H1 (cell line): Measurements from ENCODE around the gene RHO. TPM values are rescaled to one million over a fixed set of nuclear protein-coding genes. Genes with fewer than 3 reads are reported as not detected.

Experiments
- CTCF ChIA-PET: fragments of 300-600 bp; sonication (Branson Sonifier 250); formaldehyde crosslinking; loops from one replicate; lab custom pipeline; 2021; ENCODE audit not compliant: partially characterized antibody; lab: Charles Lee
- POLR2A ChIA-PET: fragments of 300-600 bp; sonication (Branson Sonifier 250); formaldehyde crosslinking; loops from one replicate; lab custom pipeline; 2021; ENCODE audit warnings: inconsistent platforms; ENCODE audit not compliant: partially characterized antibody; lab: Charles Lee
- DNase-seq, 2 experiments: peaks; one replicate each; pipeline versions ENCODE4 v3.0.0 to v3.0.0-alpha.2; 2010 to 2022; ENCODE audit warnings: low spot score in 2 of 2, low read depth in 1 of 2, mixed read lengths in 1 of 2
- FAIRE-seq: peaks from 2 replicates; lab custom pipeline; 2011; peaks lifted over from hg19 to GRCh38; lab: Jason Lieb, UNC
- H2AFZ ChIP-seq: 2 replicates; pipeline ENCODE4 v1.8.1; 2012; ENCODE audit warnings: low read length, inconsistent platforms
- H2AK5ac ChIP-seq: 2 replicates; pipeline ENCODE4 v1.6.1; 2013; ENCODE audit warnings: low read depth, low read length
- H2BK120ac ChIP-seq: replicated peaks from 2 replicates; pipeline ENCODE3; 2013; ENCODE audit warnings: low read depth, low read length, inconsistent platforms
- H2BK12ac ChIP-seq: 2 replicates; pipeline ENCODE4 v1.6.1; 2013; ENCODE audit warnings: low read depth, low read length
- H2BK15ac ChIP-seq: 2 replicates; pipeline ENCODE4 v1.6.1; 2013; ENCODE audit warnings: low read length
- H2BK20ac ChIP-seq: 2 replicates; pipeline ENCODE4 v1.6.1; 2013; ENCODE audit warnings: low read length
- H2BK5ac ChIP-seq: 2 replicates; pipeline ENCODE4 v1.6.1; 2013; ENCODE audit warnings: low read depth, low read length
- H3K14ac ChIP-seq: 2 replicates; pipeline ENCODE4 v1.6.1; 2013; ENCODE audit warnings: inconsistent platforms; ENCODE audit not compliant: insufficient read length
- H3K18ac ChIP-seq: 2 replicates; pipeline ENCODE4 v1.6.1; 2013; ENCODE audit warnings: low read length; ENCODE audit errors: extremely low read depth
- H3K23ac ChIP-seq: 2 replicates; pipeline ENCODE4 v1.6.1; 2013; ENCODE audit warnings: inconsistent platforms; ENCODE audit not compliant: insufficient read length
- H3K23me2 ChIP-seq: 2 replicates; pipeline ENCODE4 v1.6.1; 2013; ENCODE audit warnings: low read depth, low read length
- H3K27ac ChIP-seq: 2 replicates; pipeline ENCODE4 v1.6.1; 2011; ENCODE audit warnings: low read depth, low read length, inconsistent platforms
- H3K27me3 ChIP-seq, 4 experiments: replicated peaks in 1 of 4; 1 replicate in 1 of 4; 2 replicates in 3 of 4; pipeline versions ENCODE4 v1.6.1 to v1.8.1; 2011 to 2013; ENCODE audit warnings: low read length in 3 of 4, mild to moderate bottlenecking in 3 of 4, inconsistent platforms in 2 of 4, mixed read lengths in 2 of 4, moderate library complexity in 1 of 4; ENCODE audit not compliant: control insufficient read depth in 3 of 4, insufficient read depth in 3 of 4; ENCODE audit errors: extremely low read depth in 1 of 4
- H3K36me3 ChIP-seq, 4 experiments: 2 replicates each; pipeline versions ENCODE4 v1.6.1 to v1.8.1; 2011 to 2013; ENCODE audit warnings: mild to moderate bottlenecking in 4 of 4, low read length in 3 of 4, moderate library complexity in 2 of 4, control low read depth in 1 of 4, inconsistent platforms in 1 of 4; ENCODE audit not compliant: insufficient read depth in 4 of 4, control insufficient read depth in 2 of 4
- H3K4ac ChIP-seq: replicated peaks from 2 replicates; pipeline ENCODE3; 2013; ENCODE audit warnings: low read length, low read depth, mixed read lengths, inconsistent platforms; ENCODE audit not compliant: insufficient read length
- H3K4me1 ChIP-seq, 4 experiments: replicated peaks in 1 of 4; 1 replicate in 1 of 4; 2 replicates in 3 of 4; pipeline versions ENCODE4 v1.6.1 to v1.8.1; 2011 to 2013; ENCODE audit warnings: low read length in 3 of 4, inconsistent platforms in 2 of 4, mixed read lengths in 1 of 4; ENCODE audit not compliant: insufficient read depth in 4 of 4, control insufficient read depth in 3 of 4
- H3K4me2 ChIP-seq, 2 experiments: 2 replicates each; pipeline versions ENCODE4 v1.6.1 to v1.8.1; 2011 to 2013; ENCODE audit warnings: low read depth in 2 of 2, low read length in 2 of 2, control low read depth in 1 of 2, inconsistent platforms in 1 of 2, mild to moderate bottlenecking in 1 of 2; ENCODE audit not compliant: insufficient read depth in 1 of 2
- H3K4me3 ChIP-seq, 4 experiments: fragments of 200-600, 300-600 bp in 1 of 4; sonication (generic), shearing (Covaris generic), sonication (Bioruptor Twin) in 1 of 4; 2 replicates each; pipeline versions ENCODE4 v1.5.1 to v1.8.1; 2011 to 2016; ENCODE audit warnings: low read length in 4 of 4, low read depth in 3 of 4, control low read depth in 2 of 4, inconsistent platforms in 2 of 4, mild to moderate bottlenecking in 2 of 4, mixed read lengths in 1 of 4, moderate library complexity in 1 of 4; ENCODE audit not compliant: insufficient read depth in 2 of 4; ENCODE audit errors: extremely low read depth in 1 of 4
- H3K56ac ChIP-seq: replicated peaks from 2 replicates; pipeline ENCODE3; 2013; ENCODE audit warnings: low read depth, mild to moderate bottlenecking, mixed read lengths, low read length, inconsistent platforms; ENCODE audit not compliant: insufficient read length
- H3K79me1 ChIP-seq: 2 replicates; pipeline ENCODE4 v1.6.1; 2013; ENCODE audit warnings: low read depth, low read length, control low read depth
- H3K79me2 ChIP-seq, 2 experiments: 2 replicates each; pipeline versions ENCODE4 v1.6.1 to v1.8.1; 2012 to 2013; ENCODE audit warnings: low read length in 2 of 2, mild to moderate bottlenecking in 2 of 2, inconsistent platforms in 1 of 2; ENCODE audit not compliant: insufficient read depth in 2 of 2, control insufficient read depth in 1 of 2
- H3K9ac ChIP-seq, 4 experiments: replicated peaks in 1 of 4; 1 replicate in 1 of 4; 2 replicates in 3 of 4; pipeline versions ENCODE4 v1.6.1 to v1.8.1; 2011 to 2013; ENCODE audit warnings: low read depth in 3 of 4, low read length in 3 of 4, control low read depth in 2 of 4, mild to moderate bottlenecking in 2 of 4, moderate library complexity in 2 of 4, inconsistent platforms in 1 of 4; ENCODE audit errors: extremely low read depth in 1 of 4
- H3K9me3 ChIP-seq, 2 experiments: 2 replicates each; pipeline versions ENCODE4 v1.6.1 to v1.8.1; 2012 to 2013; ENCODE audit warnings: mild to moderate bottlenecking in 2 of 2, moderate library complexity in 2 of 2, control low read depth in 1 of 2, inconsistent platforms in 1 of 2, low read depth in 1 of 2, low read length in 1 of 2, mixed read lengths in 1 of 2; ENCODE audit not compliant: insufficient read depth in 2 of 2
- H4K20me1 ChIP-seq, 2 experiments: replicated peaks in 1 of 2; 2 replicates each; pipeline versions ENCODE3 to v1.8.1; 2011 to 2013; ENCODE audit warnings: inconsistent platforms in 2 of 2, low read length in 2 of 2, mild to moderate bottlenecking in 1 of 2; ENCODE audit not compliant: insufficient read depth in 2 of 2, control insufficient read depth in 1 of 2
- H4K5ac ChIP-seq: 2 replicates; pipeline ENCODE4 v1.6.1; 2013; ENCODE audit warnings: low read length, low read depth, mixed read lengths, inconsistent platforms; ENCODE audit not compliant: insufficient read length
- H4K8ac ChIP-seq: 2 replicates; pipeline ENCODE4 v1.8.0; 2013; ENCODE audit warnings: mild to moderate bottlenecking, moderate library complexity, low read length, inconsistent platforms; ENCODE audit not compliant: insufficient read depth; ENCODE audit errors: extremely low read depth
- H4K91ac ChIP-seq: replicated peaks from 2 replicates; pipeline ENCODE3; 2013; ENCODE audit warnings: low read length, mixed read lengths, inconsistent platforms; ENCODE audit not compliant: insufficient read length
- BCL11A ChIP-seq, 2 experiments: IDR thresholded peaks; one replicate each; pipeline ENCODE4 v1.6.1; 2011; ENCODE audit warnings: low read depth in 2 of 2, low read length in 2 of 2, mild to moderate bottlenecking in 2 of 2
- CBX5 ChIP-seq: fragments of 300-800, 300-1000 bp; sonication (generic); IDR thresholded peaks from 2 replicates; pipeline ENCODE4 v1.7.1; 2016; ENCODE audit warnings: antibody characterized with exemption, low read length, low read depth
- CREB1 ChIP-seq: IDR thresholded peaks from 2 replicates; pipeline ENCODE4 v1.6.1; 2012; ENCODE audit warnings: inconsistent platforms
- EGR1 ChIP-seq: IDR thresholded peaks from 2 replicates; pipeline ENCODE4 v1.6.1; 2011; ENCODE audit warnings: low read depth, low read length, borderline replicate concordance
- EP300 ChIP-seq, 2 experiments: IDR thresholded peaks; 1 replicate in 1 of 2; 2 replicates in 1 of 2; pipeline ENCODE4 v1.6.1; 2011 to 2012; ENCODE audit warnings: low read depth in 2 of 2, low read length in 2 of 2, mild to moderate bottlenecking in 2 of 2, borderline replicate concordance in 1 of 2, inconsistent platforms in 1 of 2, moderate library complexity in 1 of 2
- EZH2 ChIP-seq: fragments of 200-600 bp; sonication (generic); IDR thresholded peaks from 2 replicates; pipeline ENCODE4 v1.7.1; 2012; ENCODE audit warnings: low read depth, mild to moderate bottlenecking, moderate library complexity, low read length, inconsistent platforms; ENCODE audit not compliant: severe bottlenecking
- HDAC6 ChIP-seq: IDR thresholded peaks from one replicate; pipeline ENCODE4 v1.7.1; 2012; ENCODE audit warnings: low read depth, mild to moderate bottlenecking, inconsistent platforms, low read length, moderate library complexity
- KDM5A ChIP-seq: fragments of 200-600 bp; IDR thresholded peaks from 2 replicates; pipeline ENCODE4 v1.7.1; 2012; ENCODE audit warnings: mild to moderate bottlenecking, low read length, inconsistent platforms, mixed read lengths
- MAX ChIP-seq: IDR thresholded peaks from 2 replicates; pipeline ENCODE4 v1.6.1; 2012; ENCODE audit warnings: inconsistent platforms
- POU5F1 ChIP-seq: IDR thresholded peaks from 2 replicates; pipeline ENCODE4 v1.6.1; 2011; ENCODE audit warnings: low read depth, mild to moderate bottlenecking, low read length, moderate library complexity
- RBBP5 ChIP-seq: IDR thresholded peaks from 2 replicates; pipeline ENCODE4 v1.7.1; 2012; ENCODE audit warnings: low read depth, mild to moderate bottlenecking, inconsistent platforms, low read length, moderate library complexity, borderline replicate concordance
- SIX5 ChIP-seq: IDR thresholded peaks from 2 replicates; pipeline ENCODE4 v1.6.1; 2011; ENCODE audit warnings: mild to moderate bottlenecking, low read depth, low read length
- YY1 ChIP-seq: IDR thresholded peaks from 2 replicates; pipeline ENCODE4 v1.6.1; 2011; ENCODE audit warnings: low read depth, mild to moderate bottlenecking, low read length
- ZNF274 ChIP-seq: IDR thresholded peaks from 2 replicates; pipeline ENCODE4 v1.7.0; 2012; ENCODE audit warnings: low read length, borderline replicate concordance; ENCODE audit errors: extremely low read depth
- WGBS, 2 experiments: shearing (Covaris generic) in 1 of 2; methylation state at CpG; one replicate each; pipeline versions ENCODE4 v1.1.6 to v1.1.7; 2013 to 2015; ENCODE audit warnings: low lambda C conversion rate in 2 of 2, mixed read lengths in 2 of 2, inconsistent platforms in 1 of 2, low coverage in 1 of 2, missing lambda C conversion rate in 1 of 2; ENCODE audit not compliant: insufficient replicate concordance in 2 of 2, insufficient coverage in 1 of 2, insufficient read length in 1 of 2; ENCODE audit errors: extremely low coverage in 1 of 2, missing lambda C conversion rate in 1 of 2; 5-methylcytosine and 5-hydroxymethylcytosine counted together
- polyA plus RNA-seq, 7 experiments: library from polyadenylated mRNA; depleted of rRNA in 3 of 7; stranded (reverse) in 5 of 7; unstranded in 2 of 7; fragments of >200 nt in 5 of 7; fragments of 200-250 nt in 2 of 7; gene quantifications; 1 replicate in 5 of 7; 2 replicates in 1 of 7; 4 replicates in 1 of 7; pipeline versions ENCODE4 v1.2.1 to v1.2.3, GENCODE V29; 2011 to 2013; ENCODE audit warnings: missing spikeins in 2 of 7, mixed read lengths in 2 of 7
- total RNA-seq: library from RNA; stranded (reverse); fragmentation: NEBNext Ultra II Directional; extraction: Animal tissue kit (Norgen Biotek cat#: 25700); gene quantifications from 2 replicates; pipeline ENCODE4 v1.2.1, GENCODE V29; 2021

Gene RHO
- total and polyA plus RNA-seq, 2 of the 8 experiments (the other 6 are each of a cell fraction or from before 2014, with no cell fraction given) = not detected

- Histone ChIP-seq H3K56ac (no peak overlapping the region), H3K4me2 (no peak overlapping the region), H3K23me2 (peaks cover 2% of the 10 kb centered on the region; the same call in 1 of the 2 replicates), H4K8ac (no peak overlapping the region; the same call in 1 of the 2 replicates), H2BK12ac (0 out of 2 replicates have a peak overlapping the region, but pooled peaks have one; percentile 63), H3K18ac (no peak overlapping the region), H3K4ac (no peak overlapping the region), H3K4me1 (peaks cover 3 to 12% (median 7%) of the 10 kb centered on the region in 4 experiments; a peak in 6 of 7 replicates), H3K9ac (no peak overlapping the region), H2AFZ (no peak overlapping the region), H3K4me3 (no peak overlapping the region), H3K27ac (no peak overlapping the region), H3K27me3 (no peaks in the 10 kb centered on the region), H3K14ac (no peak overlapping the region), H2BK120ac (no peak overlapping the region), H3K36me3 (no peaks in the 10 kb centered on the region), H3K9me3 (no peaks in the 10 kb centered on the region), H4K91ac (peak overlapping the region; percentile 5), H3K79me2 (no peaks in the 10 kb centered on the region), H4K5ac (no peak overlapping the region), H4K20me1 (no peaks in the 10 kb centered on the region), H3K79me1 (no peaks in the 10 kb centered on the region), H3K23ac (no peak overlapping the region), H2AK5ac (no peak overlapping the region), H2BK15ac (no peak overlapping the region), H2BK20ac (no peak overlapping the region), H2BK5ac (no peak overlapping the region)
- CTCF ChIA-PET = interaction anchor here (0.7 to 2.4 kb wide), 2 partner anchors 10 to 92 kb away, joined by 3 to 5 read pairs; no protein-coding TSS in a partner anchor
- no peak for TF ChIP-seq HDAC6
- TF ChIP-seq EZH2 = no peak
- no peak for TF ChIP-seq ZNF274
- TF ChIP-seq YY1 = no peak
- TF ChIP-seq MAX = no peak
- TF ChIP-seq CREB1 = no peak
- TF ChIP-seq RBBP5 = no peak
- no peak for TF ChIP-seq BCL11A (IDR thresholded peaks at IDR 0.05; ENCODE audit: low read depth in 2 of 2, low read length in 2 of 2)
- no peak for TF ChIP-seq CBX5
- no peak for TF ChIP-seq EP300 (IDR thresholded peaks at IDR 0.05; ENCODE audit: borderline replicate concordance in 1 of 2, low read depth in 2 of 2, low read length in 2 of 2)
- no peak for TF ChIP-seq SIX5
- no peak for TF ChIP-seq POU5F1
- no peak for TF ChIP-seq EGR1
- TF ChIP-seq KDM5A = no peak
- WGBS, 2 experiments = 91% methylated on average over 16 of the region's 16 CpGs; no CpG with 5 or more reads in 1 of the 2 experiments
- POLR2A ChIA-PET = interaction anchor here (0.6 kb wide), 1 partner anchor 1440 kb away, joined by 4 read pairs; no protein-coding TSS in a partner anchor
- DNase-seq = no peak
- FAIRE-seq = no peak
Observed at GRCh38 chr3:129533406-129533805, 5.0 kb downstream of the RHO start.
